Retinal pigment epithelial cell (primary cell): ENCODE results near the gene LAMA2.

Experiments
- DNase-seq: peaks from one replicate; pipeline ENCODE4 v3.0.0-alpha.2; 2010; ENCODE audit warnings: low read depth
- H3K4me3 ChIP-seq: 2 replicates; pipeline ENCODE4 v1.5.1; 2011; ENCODE audit warnings: mild to moderate bottlenecking, low read length, control low read depth, moderate library complexity
- TF ChIP-seq, protein P1 (sequence below): conservative IDR thresholded peaks from 2 replicates; pipeline ENCODE4 v1.5.1; 2011; ENCODE audit warnings: low read depth, low read length, control low read depth, inconsistent platforms

Gene LAMA2

DNA sequence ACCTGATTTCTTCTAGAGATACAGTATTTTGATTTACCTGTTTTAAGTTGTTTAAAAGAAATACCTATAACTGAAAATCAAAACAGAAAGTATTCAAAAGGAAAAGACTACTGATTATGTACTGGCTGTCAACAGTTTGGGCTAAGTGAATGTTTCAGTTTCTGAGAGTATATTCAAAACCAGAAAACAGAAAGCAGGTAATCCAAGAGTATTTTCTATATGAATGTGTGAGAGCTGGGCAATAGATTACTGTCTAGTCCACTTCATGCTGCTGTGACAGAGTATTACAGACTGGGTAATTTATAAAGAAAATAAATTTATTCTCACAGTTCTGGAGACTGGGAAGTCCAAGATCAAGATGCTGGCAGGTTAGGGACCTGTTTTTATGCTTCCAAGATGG, 566.0 kb downstream of the LAMA2 start:
- TF ChIP-seq, protein P1, sequence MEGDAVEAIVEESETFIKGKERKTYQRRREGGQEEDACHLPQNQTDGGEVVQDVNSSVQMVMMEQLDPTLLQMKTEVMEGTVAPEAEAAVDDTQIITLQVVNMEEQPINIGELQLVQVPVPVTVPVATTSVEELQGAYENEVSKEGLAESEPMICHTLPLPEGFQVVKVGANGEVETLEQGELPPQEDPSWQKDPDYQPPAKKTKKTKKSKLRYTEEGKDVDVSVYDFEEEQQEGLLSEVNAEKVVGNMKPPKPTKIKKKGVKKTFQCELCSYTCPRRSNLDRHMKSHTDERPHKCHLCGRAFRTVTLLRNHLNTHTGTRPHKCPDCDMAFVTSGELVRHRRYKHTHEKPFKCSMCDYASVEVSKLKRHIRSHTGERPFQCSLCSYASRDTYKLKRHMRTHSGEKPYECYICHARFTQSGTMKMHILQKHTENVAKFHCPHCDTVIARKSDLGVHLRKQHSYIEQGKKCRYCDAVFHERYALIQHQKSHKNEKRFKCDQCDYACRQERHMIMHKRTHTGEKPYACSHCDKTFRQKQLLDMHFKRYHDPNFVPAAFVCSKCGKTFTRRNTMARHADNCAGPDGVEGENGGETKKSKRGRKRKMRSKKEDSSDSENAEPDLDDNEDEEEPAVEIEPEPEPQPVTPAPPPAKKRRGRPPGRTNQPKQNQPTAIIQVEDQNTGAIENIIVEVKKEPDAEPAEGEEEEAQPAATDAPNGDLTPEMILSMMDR = no peak
- H3K4me3 ChIP-seq = no peak overlapping the region
- no peak for DNase-seq

DNA sequence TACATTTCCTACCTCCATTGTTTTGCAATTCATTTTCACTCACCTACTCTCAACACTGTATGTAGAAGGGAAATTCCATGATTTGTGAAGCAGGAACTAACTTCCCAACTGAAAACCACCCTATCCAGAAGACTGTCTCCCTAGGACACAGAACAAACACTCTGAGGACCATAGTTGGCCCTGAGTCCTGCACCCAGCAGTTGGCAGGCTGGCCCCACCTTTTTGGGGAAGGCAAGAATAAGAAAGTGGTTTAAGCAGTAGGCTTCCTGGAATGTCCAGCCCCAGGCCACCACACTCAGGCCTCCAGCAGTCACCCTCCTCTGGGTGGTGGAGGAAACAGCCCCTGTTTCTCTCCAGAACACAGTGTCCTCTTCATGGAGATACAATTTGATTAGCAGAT, 568.2 kb downstream of the LAMA2 start:
- H3K4me3 ChIP-seq = no peak overlapping the region
- TF ChIP-seq, protein P1 = no peak
- no peak for DNase-seq

DNA sequence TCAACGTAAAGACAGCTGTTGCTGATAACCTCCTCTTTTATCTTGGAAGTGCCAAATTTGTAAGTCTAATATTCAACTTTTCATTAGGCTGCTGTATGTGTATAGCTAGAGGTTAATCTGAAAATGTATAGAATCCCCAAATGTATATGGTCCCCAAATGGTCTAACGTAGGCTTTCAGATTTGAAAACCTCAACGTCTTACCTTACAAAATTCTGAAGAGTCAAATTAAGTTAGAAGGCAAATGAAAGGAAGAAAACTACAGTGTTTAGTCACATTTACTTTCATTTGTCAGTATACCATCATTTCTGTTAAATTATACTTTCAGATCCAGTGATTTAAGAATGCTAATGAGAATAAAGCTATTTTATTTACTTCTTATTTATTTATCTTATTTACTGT, 570.1 kb downstream of the LAMA2 start:
- DNase-seq = no peak
- no peak overlapping the region for H3K4me3 ChIP-seq
- TF ChIP-seq, protein P1 = no peak

DNA sequence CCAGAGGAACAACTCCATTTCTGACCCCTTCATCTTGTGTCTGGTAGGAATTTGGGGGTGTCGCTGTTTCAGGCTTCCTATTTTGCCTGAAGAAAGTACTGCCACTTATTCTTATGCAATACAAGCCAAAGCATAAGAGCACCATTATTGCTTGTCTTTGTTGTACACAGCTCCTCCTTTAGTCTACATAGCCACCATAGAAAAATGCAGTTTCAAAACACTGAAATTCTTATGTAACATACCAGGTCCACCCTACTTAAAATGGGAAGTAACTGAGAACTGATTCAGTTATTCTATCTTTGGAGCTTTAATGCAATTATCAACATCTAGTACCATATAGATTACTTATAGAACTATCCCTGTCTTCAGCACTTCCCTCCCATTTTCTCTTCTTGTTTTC, 571.5 kb downstream of the LAMA2 start:
- TF ChIP-seq, protein P1 = no peak
- H3K4me3 ChIP-seq = no peak overlapping the region
- no peak for DNase-seq

DNA sequence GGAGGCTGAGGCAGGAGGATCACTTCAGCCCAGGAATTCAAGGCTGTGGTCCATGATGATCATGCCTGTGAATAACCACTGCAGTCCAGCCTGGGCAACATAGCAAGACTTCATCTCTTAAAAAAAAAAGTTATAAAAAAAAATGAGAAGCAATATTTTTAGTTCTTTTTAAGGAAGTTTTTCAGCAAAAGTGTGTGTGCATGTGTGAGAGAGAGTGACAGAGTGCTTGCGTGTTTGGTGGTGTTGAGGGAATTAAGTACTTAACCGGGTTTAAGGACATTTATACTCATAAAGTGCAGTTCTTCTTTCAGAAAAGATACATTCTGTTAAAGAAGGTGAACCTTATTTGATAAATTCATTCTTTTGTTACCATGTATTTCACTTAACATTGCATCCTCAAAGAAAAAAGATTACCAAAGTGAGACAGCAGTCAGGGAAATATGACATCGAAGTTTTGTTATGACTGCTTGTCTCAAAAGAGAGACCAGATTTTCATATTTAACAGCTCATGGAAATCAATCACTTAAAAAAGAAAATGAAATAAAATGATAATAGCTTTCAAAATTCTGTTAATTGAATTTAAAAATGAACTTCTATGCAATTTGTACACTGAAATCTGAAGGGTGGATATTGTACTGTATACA, 572.3 kb downstream of the LAMA2 start:
- TF ChIP-seq, protein P1 = no peak
- no peak for DNase-seq
- H3K4me3 ChIP-seq = no peak overlapping the region

DNA sequence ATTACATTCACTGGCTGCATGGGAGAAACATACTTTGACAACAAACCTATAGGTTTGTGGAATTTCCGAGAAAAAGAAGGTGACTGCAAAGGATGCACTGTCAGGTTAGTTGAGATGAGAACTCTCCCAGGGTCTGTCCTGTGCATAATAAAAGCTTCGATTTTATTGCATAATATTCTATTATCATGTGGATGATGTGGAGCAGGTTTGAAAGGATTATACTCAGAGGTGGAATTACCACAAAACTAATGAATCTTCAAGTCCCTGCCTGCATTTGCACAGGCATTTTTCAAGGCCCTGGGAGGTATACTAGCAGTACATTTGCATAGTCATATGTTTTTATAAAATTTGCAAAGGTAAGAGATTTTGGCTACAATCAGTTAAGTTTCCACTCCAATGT, 577.3 kb downstream of the LAMA2 start:
- DNase-seq = no peak
- TF ChIP-seq, protein P1 = no peak
- H3K4me3 ChIP-seq = no peak overlapping the region

DNA sequence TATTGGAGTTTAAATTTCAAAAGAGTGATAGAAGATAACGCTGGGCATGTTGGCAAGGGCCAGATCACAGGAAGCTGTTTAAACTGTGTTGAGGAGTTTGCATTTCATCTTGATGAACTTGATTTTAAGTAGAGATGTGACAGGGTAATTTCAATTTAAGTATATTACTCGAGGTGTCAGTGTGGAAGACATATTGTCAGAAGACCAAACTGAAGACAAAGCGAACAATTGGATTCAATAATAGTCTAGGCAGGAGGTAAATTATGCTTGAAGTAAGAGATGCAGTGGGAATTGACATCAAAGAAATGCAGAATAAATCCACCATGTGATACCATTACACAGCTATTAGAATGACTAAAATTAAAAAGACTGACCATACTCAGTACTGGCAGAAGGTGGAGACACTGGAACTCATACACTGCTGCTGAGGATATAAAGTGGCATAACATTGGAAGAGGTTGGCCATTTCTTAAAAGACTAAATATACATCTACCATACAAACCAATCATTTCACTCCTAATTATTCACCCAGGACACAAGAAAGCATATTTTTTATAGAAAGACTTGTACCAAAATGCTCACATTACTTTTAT, 586.2 kb downstream of the LAMA2 start:
- TF ChIP-seq, protein P1 = no peak
- no peak overlapping the region for H3K4me3 ChIP-seq
- no peak for DNase-seq
